NCI-H69 (cell line): ENCODE results near the gene KCP.

Experiments used
- DNase-seq: peaks from one replicate; lab custom pipeline; 2025; lab: John Stamatoyannopoulos, UW

Gene KCP

GRCh38 chr7:128939075-128939860 lies 28.8 kb upstream of the KCP start:
- no peak for DNase-seq

GRCh38 chr7:128938544-128939074 lies 28.1 kb upstream of the KCP start:
- DNase-seq = peak; percentile 52

GRCh38 chr7:128937647-128938543 lies 27.4 kb upstream of the KCP start, which contains the start of gene IRF5:
Gene IRF5, plus strand, starts transcription at chr7:128937927. Its CDS starts 4,155 bp downstream, at chr7:128942082.
- peak; percentile 85 for DNase-seq

- no peak for DNase-seq
Observed at GRCh38 chr7:128937271-128937646, 26.8 kb upstream of the KCP start.

- DNase-seq = no peak
Observed at GRCh38 chr7:128936798-128937197, 26.3 kb upstream of the KCP start.

- DNase-seq = no peak
Observed at GRCh38 chr7:128935342-128935730, 24.8 kb upstream of the KCP start.

GRCh38 chr7:128934361-128935341 lies 24.1 kb upstream of the KCP start:
- no peak for DNase-seq

GRCh38 chr7:128933180-128933891 lies 22.8 kb upstream of the KCP start:
- DNase-seq = no peak

- no peak for DNase-seq
Observed at GRCh38 chr7:128932862-128933179, 22.3 kb upstream of the KCP start.

GRCh38 chr7:128931965-128932861 lies 21.7 kb upstream of the KCP start:
- DNase-seq = no peak

GRCh38 chr7:128931190-128931798 lies 20.8 kb upstream of the KCP start:
- no peak for DNase-seq

- DNase-seq = no peak
Observed at GRCh38 chr7:128928882-128929788, 18.6 kb upstream of the KCP start.

- DNase-seq = no peak
Observed at GRCh38 chr7:128928159-128928813, 17.8 kb upstream of the KCP start.

- no peak for DNase-seq
Observed at GRCh38 chr7:128924707-128925588, 14.4 kb upstream of the KCP start.

GRCh38 chr7:128923411-128923800 lies 12.9 kb upstream of the KCP start:
- DNase-seq = no peak

- DNase-seq = peak; percentile 40
Observed at GRCh38 chr7:128922496-128923410, 12.2 kb upstream of the KCP start.
